HepG2 (cell line): Measurements from ENCODE around the gene GSDMA. TPM values are rescaled to one million over a fixed set of nuclear protein-coding genes. Genes with fewer than 3 reads are reported as not detected.

Experiments
- ATAC-seq: fragments of 200-7000 bp; cut with Tn5 transposase; 3 replicates; pipeline ENCODE4 v1.9.1; 2020; ENCODE audit warnings: mild to moderate bottlenecking, moderate library complexity
- BruUV-seq: library from RNA; stranded (reverse); fragments of 400-500 nt; replicated peaks from 2 replicates; lab custom pipeline; 2021; lab: Mats Ljungman, UMichigan
- CTCF ChIA-PET: fragments of 300-600 bp; formaldehyde crosslinking; extraction: SDS; loops from one replicate; lab custom pipeline; 2021; ENCODE audit warnings: low total read pairs, inconsistent platforms, low intra/inter-chr PET ratio; lab: Yijun Ruan, JAX
- POLR2A ChIA-PET: fragments of 350-600 bp; sonication (Branson Sonifier 250); formaldehyde crosslinking; loops from one replicate; lab custom pipeline; 2020; ENCODE audit warnings: antibody characterized with exemption, inconsistent platforms; lab: Yijun Ruan, JAX
- DNase-seq: peaks from one replicate; pipeline ENCODE4 v3.0.0-alpha.2; 2015; ENCODE audit warnings: low spot score
- FAIRE-seq: peaks from 3 replicates; lab custom pipeline; 2011; peaks lifted over from hg19 to GRCh38; lab: Jason Lieb, UNC
- H2AFZ ChIP-seq: one replicate; pipeline ENCODE4 v1.6.1; 2011; ENCODE audit warnings: low read length, inconsistent platforms
- H3K27ac ChIP-seq: fragments of 300-600 bp; 3 replicates; pipeline ENCODE4 v1.8.0; 2011; ENCODE audit warnings: mixed run types, mild to moderate bottlenecking, mixed read lengths, low read length, inconsistent platforms; ENCODE audit not compliant: insufficient read depth; ENCODE audit errors: extremely low read length
- H3K27me3 ChIP-seq, 2 experiments: fragments of 200-600 bp in 1 of 2; 2 replicates in 1 of 2; 3 replicates in 1 of 2; pipeline versions ENCODE4 v1.6.0 to v1.8.0; 2011; ENCODE audit warnings: low read length in 2 of 2, mild to moderate bottlenecking in 2 of 2, moderate library complexity in 2 of 2, inconsistent platforms in 1 of 2; ENCODE audit not compliant: insufficient read depth in 2 of 2, control insufficient read depth in 1 of 2
- H3K36me3 ChIP-seq, 2 experiments: fragments of 200-600 bp in 1 of 2; replicated peaks in 1 of 2; 2 replicates in 1 of 2; 3 replicates in 1 of 2; pipeline versions ENCODE4 v1.5.1 to v1.8.0; 2011; ENCODE audit warnings: low read length in 2 of 2, inconsistent platforms in 1 of 2; ENCODE audit not compliant: insufficient read depth in 2 of 2, control insufficient read depth in 1 of 2
- H3K4me1 ChIP-seq: 2 replicates; pipeline ENCODE4 v1.5.1; 2012; ENCODE audit warnings: low read length, inconsistent platforms; ENCODE audit not compliant: insufficient read depth
- H3K4me2 ChIP-seq: 2 replicates; pipeline ENCODE4 v1.6.0; 2011; ENCODE audit warnings: low read depth, low read length, inconsistent platforms
- H3K4me3 ChIP-seq, 3 experiments: fragments of 200-600 bp in 1 of 3; sonication (generic), shearing (Covaris generic) in 1 of 3; replicated peaks in 1 of 3; 2 replicates each; pipeline ENCODE4 v1.5.1; 2011 to 2016; ENCODE audit warnings: low read length in 3 of 3, inconsistent platforms in 2 of 3, low read depth in 2 of 3, mild to moderate bottlenecking in 2 of 3, control low read depth in 1 of 3, mixed read lengths in 1 of 3; ENCODE audit not compliant: insufficient read depth in 1 of 3
- H3K79me2 ChIP-seq: one replicate; pipeline ENCODE4 v1.6.1; 2011; ENCODE audit warnings: low read length, inconsistent platforms; ENCODE audit not compliant: insufficient read depth
- H3K9ac ChIP-seq: 2 replicates; pipeline ENCODE4 v1.6.0; 2011; ENCODE audit warnings: mild to moderate bottlenecking, low read depth, low read length, inconsistent platforms; ENCODE audit not compliant: insufficient read depth
- H3K9me3 ChIP-seq: 2 replicates; pipeline ENCODE4 v1.5.1; 2012; ENCODE audit warnings: mild to moderate bottlenecking, low read length
- H4K20me1 ChIP-seq: 2 replicates; pipeline ENCODE4 v1.6.0; 2011; ENCODE audit warnings: inconsistent platforms, mild to moderate bottlenecking, low read length, moderate library complexity; ENCODE audit not compliant: insufficient read depth
- DR1 ChIP-seq: sonication (generic); formaldehyde crosslinking; IDR thresholded peaks from 2 replicates; pipeline ENCODE4 v1.8.0; 2021; ENCODE audit warnings: mild to moderate bottlenecking, missing genetic modification reagents, inconsistent platforms
- ISX ChIP-seq: sonication (generic); formaldehyde crosslinking; conservative IDR thresholded peaks from 2 replicates; pipeline ENCODE4 v1.5.0; 2020; ENCODE audit warnings: missing genetic modification reagents
- KDM1A ChIP-seq: IDR thresholded peaks from 2 replicates; pipeline ENCODE4 v1.6.1; 2016; ENCODE audit warnings: missing compliant biosample characterization
- KDM2A ChIP-seq: sonication (generic); formaldehyde crosslinking; IDR thresholded peaks from 2 replicates; pipeline ENCODE4 v1.4.0; 2020; ENCODE audit warnings: low read depth, missing genetic modification reagents, borderline replicate concordance
- PAWR ChIP-seq: sonication (generic); formaldehyde crosslinking; IDR thresholded peaks from 2 replicates; pipeline ENCODE4 v1.4.0; 2020; ENCODE audit warnings: missing genetic modification reagents, mild to moderate bottlenecking, borderline replicate concordance
- PHF20 ChIP-seq: sonication (generic); formaldehyde crosslinking; IDR thresholded peaks from 2 replicates; pipeline ENCODE4 v1.5.0; 2020; ENCODE audit warnings: mild to moderate bottlenecking, missing genetic modification reagents
- RARA ChIP-seq: IDR thresholded peaks from 2 replicates; pipeline ENCODE4 v1.6.1; 2016; ENCODE audit warnings: missing genetic modification reagents, missing compliant biosample characterization
- SKI ChIP-seq: fragments of 450-650 bp; IDR thresholded peaks from one replicate; pipeline ENCODE4 v1.6.1; 2018; ENCODE audit warnings: mild to moderate bottlenecking; ENCODE audit not compliant: partially characterized antibody
- ZNF207 ChIP-seq: fragments of 450-650 bp; IDR thresholded peaks from 2 replicates; pipeline ENCODE4 v1.6.1; 2016; ENCODE audit warnings: antibody characterized with exemption, borderline replicate concordance
- ZNF30 ChIP-seq: sonication (generic); formaldehyde crosslinking; IDR thresholded peaks from 2 replicates; pipeline ENCODE4 v1.5.0; 2020; ENCODE audit warnings: mild to moderate bottlenecking, missing genetic modification reagents
- ZNF547 ChIP-seq: sonication (generic); formaldehyde crosslinking; IDR thresholded peaks from 2 replicates; pipeline ENCODE4 v1.5.1; 2020; ENCODE audit warnings: mild to moderate bottlenecking, missing genetic modification reagents
- ZNF652 ChIP-seq: IDR thresholded peaks from 2 replicates; pipeline ENCODE4 v1.6.1; 2016; ENCODE audit warnings: low read depth, borderline replicate concordance
- WGBS: methylation state at CpG from one replicate; pipeline ENCODE4 v1.1.6; 2017; ENCODE audit warnings: low lambda C conversion rate; 5-methylcytosine and 5-hydroxymethylcytosine counted together
- in situ Hi-C: cut with HindIII; loops from 2 replicates; pipeline ENCODE4 v1.10.0; 2017; ENCODE audit warnings: low pct_unique_long_range_greater_than_20kb; ENCODE audit not compliant: extremely low pct_ligation_motif_present
- intact Hi-C: fragments of 100-400 bp; cut with micrococcal nuclease; formaldehyde crosslinking; loops from one replicate; pipeline ENCODE4 v1.10.0; 2022; ENCODE audit not compliant: unreplicated experiment
- polyA plus RNA-seq, 8 experiments: library from polyadenylated mRNA; depleted of rRNA in 3 of 8; stranded (reverse) in 7 of 8; unstranded in 1 of 8; fragments of >200 nt; fragmentation: Illumina TruSeq in 4 of 8; extraction: Trizol in 4 of 8; gene quantifications; 2 replicates each; pipeline versions ENCODE4 v1.2.1 to v1.2.3, GENCODE V29; 2011 to 2016; ENCODE audit warnings: low read depth in 4 of 8, missing spikeins in 1 of 8, mixed read lengths in 1 of 8; ENCODE audit not compliant: insufficient read depth in 1 of 8
- total RNA-seq, 5 experiments: library from RNA; depleted of rRNA; stranded (reverse); fragments of >200 nt; fragmentation: Illumina TruSeq; extraction: Trizol; gene quantifications; 2 replicates each; pipeline ENCODE4 v1.2.3, GENCODE V29; 2016; ENCODE audit warnings: low read depth in 1 of 5
- TF ChIP-seq, protein P1 (sequence below): sonication (generic); formaldehyde crosslinking; IDR thresholded peaks from 2 replicates; pipeline ENCODE4 v1.4.0; 2020; ENCODE audit warnings: missing genetic modification reagents, borderline replicate concordance
- TF ChIP-seq, protein P2 (sequence below): sonication (generic); formaldehyde crosslinking; IDR thresholded peaks from 2 replicates; pipeline ENCODE4 v1.4.0; 2020; ENCODE audit warnings: missing genetic modification reagents
- TF ChIP-seq, protein P3 (sequence below): sonication (generic); formaldehyde crosslinking; IDR thresholded peaks from 2 replicates; pipeline ENCODE4 v1.4.0; 2020; ENCODE audit warnings: low read depth, mild to moderate bottlenecking, missing genetic modification reagents
- TF ChIP-seq, protein P4 (sequence below): sonication (generic); formaldehyde crosslinking; IDR thresholded peaks from 2 replicates; pipeline ENCODE4 v1.8.0; 2022; ENCODE audit warnings: mild to moderate bottlenecking, missing genetic modification reagents, moderate library complexity

The GSDMA gene
- total and polyA plus RNA-seq, 2 of the 13 experiments (the other 11 are each of a cell fraction or from before 2014, with no cell fraction given), result not detected

- WGBS, result 75% methylated on average over 13 of the region's 15 CpGs
- H3K4me3 ChIP-seq, result no peak overlapping the region
- intact Hi-C loops, result no loop called here
- H3K9me3 ChIP-seq, result no peaks in the 10 kb centered on the region
- no TSS peak for BruUV-seq
- no peaks in the 10 kb centered on the region for H3K27me3 ChIP-seq
- FAIRE-seq (no peak), ATAC-seq (no peak), DNase-seq (no peak)
- CTCF ChIA-PET, result no interaction called here
- H3K4me1 ChIP-seq, result peaks cover 31% of the 10 kb centered on the region
- H3K36me3 ChIP-seq, result peaks cover 28 to 35% of the 10 kb centered on the region in 2 experiments; a peak in 4 of 5 replicates
- no peaks in the 10 kb centered on the region for H3K79me2 ChIP-seq
- no peak overlapping the region for H3K9ac ChIP-seq
- POLR2A ChIA-PET, result no interaction called here
- in situ Hi-C loops, result loop anchor here (10.0 kb wide), 1 partner anchor 266 kb away; the partner anchor contains the start of gene CDC6
- no peak overlapping the region for H3K4me2 ChIP-seq
- H4K20me1 ChIP-seq, result no peaks in the 10 kb centered on the region
- no peak overlapping the region for H3K27ac ChIP-seq
- H2AFZ ChIP-seq, result no peak overlapping the region
- TF ChIP-seq KDM1A (CRISPR knock-in tag), result no peak
- TF ChIP-seq KDM2A, result no peak
- TF ChIP-seq ZNF652 (CRISPR knock-in tag), result peak; percentile 46; the same call in 1 of the 2 replicates
- TF ChIP-seq RARA (CRISPR knock-in tag), result peak; percentile 45; the same call in 1 of the 2 replicates
- no peak for TF ChIP-seq DR1 (CRISPR knock-in tag)
- TF ChIP-seq, protein P1, sequence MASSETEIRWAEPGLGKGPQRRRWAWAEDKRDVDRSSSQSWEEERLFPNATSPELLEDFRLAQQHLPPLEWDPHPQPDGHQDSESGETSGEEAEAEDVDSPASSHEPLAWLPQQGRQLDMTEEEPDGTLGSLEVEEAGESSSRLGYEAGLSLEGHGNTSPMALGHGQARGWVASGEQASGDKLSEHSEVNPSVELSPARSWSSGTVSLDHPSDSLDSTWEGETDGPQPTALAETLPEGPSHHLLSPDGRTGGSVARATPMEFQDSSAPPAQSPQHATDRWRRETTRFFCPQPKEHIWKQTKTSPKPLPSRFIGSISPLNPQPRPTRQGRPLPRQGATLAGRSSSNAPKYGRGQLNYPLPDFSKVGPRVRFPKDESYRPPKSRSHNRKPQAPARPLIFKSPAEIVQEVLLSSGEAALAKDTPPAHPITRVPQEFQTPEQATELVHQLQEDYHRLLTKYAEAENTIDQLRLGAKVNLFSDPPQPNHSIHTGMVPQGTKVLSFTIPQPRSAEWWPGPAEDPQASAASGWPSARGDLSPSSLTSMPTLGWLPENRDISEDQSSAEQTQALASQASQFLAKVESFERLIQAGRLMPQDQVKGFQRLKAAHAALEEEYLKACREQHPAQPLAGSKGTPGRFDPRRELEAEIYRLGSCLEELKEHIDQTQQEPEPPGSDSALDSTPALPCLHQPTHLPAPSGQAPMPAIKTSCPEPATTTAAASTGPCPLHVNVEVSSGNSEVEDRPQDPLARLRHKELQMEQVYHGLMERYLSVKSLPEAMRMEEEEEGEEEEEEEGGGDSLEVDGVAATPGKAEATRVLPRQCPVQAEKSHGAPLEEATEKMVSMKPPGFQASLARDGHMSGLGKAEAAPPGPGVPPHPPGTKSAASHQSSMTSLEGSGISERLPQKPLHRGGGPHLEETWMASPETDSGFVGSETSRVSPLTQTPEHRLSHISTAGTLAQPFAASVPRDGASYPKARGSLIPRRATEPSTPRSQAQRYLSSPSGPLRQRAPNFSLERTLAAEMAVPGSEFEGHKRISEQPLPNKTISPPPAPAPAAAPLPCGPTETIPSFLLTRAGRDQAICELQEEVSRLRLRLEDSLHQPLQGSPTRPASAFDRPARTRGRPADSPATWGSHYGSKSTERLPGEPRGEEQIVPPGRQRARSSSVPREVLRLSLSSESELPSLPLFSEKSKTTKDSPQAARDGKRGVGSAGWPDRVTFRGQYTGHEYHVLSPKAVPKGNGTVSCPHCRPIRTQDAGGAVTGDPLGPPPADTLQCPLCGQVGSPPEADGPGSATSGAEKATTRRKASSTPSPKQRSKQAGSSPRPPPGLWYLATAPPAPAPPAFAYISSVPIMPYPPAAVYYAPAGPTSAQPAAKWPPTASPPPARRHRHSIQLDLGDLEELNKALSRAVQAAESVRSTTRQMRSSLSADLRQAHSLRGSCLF (CRISPR knock-in tag), result no peak
- TF ChIP-seq, protein P2, sequence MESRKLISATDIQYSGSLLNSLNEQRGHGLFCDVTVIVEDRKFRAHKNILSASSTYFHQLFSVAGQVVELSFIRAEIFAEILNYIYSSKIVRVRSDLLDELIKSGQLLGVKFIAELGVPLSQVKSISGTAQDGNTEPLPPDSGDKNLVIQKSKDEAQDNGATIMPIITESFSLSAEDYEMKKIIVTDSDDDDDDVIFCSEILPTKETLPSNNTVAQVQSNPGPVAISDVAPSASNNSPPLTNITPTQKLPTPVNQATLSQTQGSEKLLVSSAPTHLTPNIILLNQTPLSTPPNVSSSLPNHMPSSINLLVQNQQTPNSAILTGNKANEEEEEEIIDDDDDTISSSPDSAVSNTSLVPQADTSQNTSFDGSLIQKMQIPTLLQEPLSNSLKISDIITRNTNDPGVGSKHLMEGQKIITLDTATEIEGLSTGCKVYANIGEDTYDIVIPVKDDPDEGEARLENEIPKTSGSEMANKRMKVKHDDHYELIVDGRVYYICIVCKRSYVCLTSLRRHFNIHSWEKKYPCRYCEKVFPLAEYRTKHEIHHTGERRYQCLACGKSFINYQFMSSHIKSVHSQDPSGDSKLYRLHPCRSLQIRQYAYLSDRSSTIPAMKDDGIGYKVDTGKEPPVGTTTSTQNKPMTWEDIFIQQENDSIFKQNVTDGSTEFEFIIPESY (CRISPR knock-in tag), result peak; percentile 95
- no peak for TF ChIP-seq ZNF547 (CRISPR knock-in tag)
- TF ChIP-seq ZNF30 (CRISPR knock-in tag), result no peak
- TF ChIP-seq, protein P3, sequence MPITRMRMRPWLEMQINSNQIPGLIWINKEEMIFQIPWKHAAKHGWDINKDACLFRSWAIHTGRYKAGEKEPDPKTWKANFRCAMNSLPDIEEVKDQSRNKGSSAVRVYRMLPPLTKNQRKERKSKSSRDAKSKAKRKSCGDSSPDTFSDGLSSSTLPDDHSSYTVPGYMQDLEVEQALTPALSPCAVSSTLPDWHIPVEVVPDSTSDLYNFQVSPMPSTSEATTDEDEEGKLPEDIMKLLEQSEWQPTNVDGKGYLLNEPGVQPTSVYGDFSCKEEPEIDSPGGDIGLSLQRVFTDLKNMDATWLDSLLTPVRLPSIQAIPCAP (CRISPR knock-in tag), result no peak
- no peak for TF ChIP-seq ISX
- TF ChIP-seq PAWR, result no peak
- no peak for TF ChIP-seq PHF20
- TF ChIP-seq, protein P4, sequence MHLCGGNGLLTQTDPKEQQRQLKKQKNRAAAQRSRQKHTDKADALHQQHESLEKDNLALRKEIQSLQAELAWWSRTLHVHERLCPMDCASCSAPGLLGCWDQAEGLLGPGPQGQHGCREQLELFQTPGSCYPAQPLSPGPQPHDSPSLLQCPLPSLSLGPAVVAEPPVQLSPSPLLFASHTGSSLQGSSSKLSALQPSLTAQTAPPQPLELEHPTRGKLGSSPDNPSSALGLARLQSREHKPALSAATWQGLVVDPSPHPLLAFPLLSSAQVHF (CRISPR knock-in tag), result no peak
- TF ChIP-seq SKI, result peak; percentile 24
- TF ChIP-seq ZNF207, result no peak
Measured at GRCh38 chr17:40018211-40019121, 55.7 kb downstream of the GSDMA start.
